Nucleus accumbens (tissue), 56 donors: ENCODE measurements around the gene TMEM170B.

Experiments used
- DNase-seq, 56 donors: peaks; one replicate each; lab custom pipeline; 2025; lab: John Stamatoyannopoulos, UW

TMEM170B gene

GRCh38 chr6:11609324-11610071 lies 71.9 kb downstream of the TMEM170B start:
- DNase-seq = peak in 38 of 56 donors; percentile 1 to 68 (median 19)

GRCh38 chr6:11613336-11613735 lies 75.8 kb downstream of the TMEM170B start:
- DNase-seq = no peak

GRCh38 chr6:11613858-11614257 lies 76.3 kb downstream of the TMEM170B start:
- no peak for DNase-seq

GRCh38 chr6:11614534-11615213 lies 77.1 kb downstream of the TMEM170B start:
- no peak for DNase-seq

GRCh38 chr6:11615214-11615602 lies 77.7 kb downstream of the TMEM170B start:
- DNase-seq = no peak

- no peak for DNase-seq
Measured at GRCh38 chr6:11616200-11616611, 78.7 kb downstream of the TMEM170B start.

GRCh38 chr6:11618533-11618932 lies 81.0 kb downstream of the TMEM170B start:
- DNase-seq = no peak

GRCh38 chr6:11621119-11621518 lies 83.6 kb downstream of the TMEM170B start:
- DNase-seq = no peak

- no peak for DNase-seq
Measured at GRCh38 chr6:11622156-11622555, 84.6 kb downstream of the TMEM170B start.

GRCh38 chr6:11623272-11623671 lies 85.7 kb downstream of the TMEM170B start:
- DNase-seq = no peak

- no peak for DNase-seq
Measured at GRCh38 chr6:11625302-11625701, 87.8 kb downstream of the TMEM170B start.

- no peak for DNase-seq
Measured at GRCh38 chr6:11626356-11626755, 88.8 kb downstream of the TMEM170B start.

GRCh38 chr6:11628562-11628961 lies 91.0 kb downstream of the TMEM170B start:
- DNase-seq = no peak

- DNase-seq = no peak
Measured at GRCh38 chr6:11631008-11631407, 93.5 kb downstream of the TMEM170B start.

GRCh38 chr6:11631539-11631938 lies 94.0 kb downstream of the TMEM170B start:
- no peak for DNase-seq

- no peak for DNase-seq
Measured at GRCh38 chr6:11632231-11632630, 94.7 kb downstream of the TMEM170B start.

GRCh38 chr6:11632795-11633511 lies 95.4 kb downstream of the TMEM170B start:
- DNase-seq = no peak
